ENCODE results near the gene SNRPD3.

Gene SNRPD3

DNA sequence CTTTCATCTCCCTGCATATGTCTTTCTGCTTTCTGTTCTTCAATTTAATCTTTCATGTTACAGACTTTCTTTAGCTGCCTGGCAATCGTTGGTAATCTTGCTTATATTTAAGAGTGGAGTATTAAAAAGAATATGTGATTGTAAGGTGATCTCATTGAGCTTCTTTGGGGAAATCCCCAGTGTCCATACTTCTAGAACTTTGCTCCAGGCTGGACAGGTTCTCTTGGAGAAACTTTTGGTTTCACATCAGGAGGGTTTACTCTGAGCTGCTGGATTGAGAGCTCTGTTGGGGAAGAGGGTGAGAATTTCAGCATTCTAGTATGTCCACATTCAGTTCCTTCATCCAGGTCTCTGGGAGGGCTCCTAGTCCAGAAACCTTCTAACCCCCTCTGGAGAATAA, 21.0 kb downstream of the SNRPD3 start:
- no peak for DNase-seq

DNA sequence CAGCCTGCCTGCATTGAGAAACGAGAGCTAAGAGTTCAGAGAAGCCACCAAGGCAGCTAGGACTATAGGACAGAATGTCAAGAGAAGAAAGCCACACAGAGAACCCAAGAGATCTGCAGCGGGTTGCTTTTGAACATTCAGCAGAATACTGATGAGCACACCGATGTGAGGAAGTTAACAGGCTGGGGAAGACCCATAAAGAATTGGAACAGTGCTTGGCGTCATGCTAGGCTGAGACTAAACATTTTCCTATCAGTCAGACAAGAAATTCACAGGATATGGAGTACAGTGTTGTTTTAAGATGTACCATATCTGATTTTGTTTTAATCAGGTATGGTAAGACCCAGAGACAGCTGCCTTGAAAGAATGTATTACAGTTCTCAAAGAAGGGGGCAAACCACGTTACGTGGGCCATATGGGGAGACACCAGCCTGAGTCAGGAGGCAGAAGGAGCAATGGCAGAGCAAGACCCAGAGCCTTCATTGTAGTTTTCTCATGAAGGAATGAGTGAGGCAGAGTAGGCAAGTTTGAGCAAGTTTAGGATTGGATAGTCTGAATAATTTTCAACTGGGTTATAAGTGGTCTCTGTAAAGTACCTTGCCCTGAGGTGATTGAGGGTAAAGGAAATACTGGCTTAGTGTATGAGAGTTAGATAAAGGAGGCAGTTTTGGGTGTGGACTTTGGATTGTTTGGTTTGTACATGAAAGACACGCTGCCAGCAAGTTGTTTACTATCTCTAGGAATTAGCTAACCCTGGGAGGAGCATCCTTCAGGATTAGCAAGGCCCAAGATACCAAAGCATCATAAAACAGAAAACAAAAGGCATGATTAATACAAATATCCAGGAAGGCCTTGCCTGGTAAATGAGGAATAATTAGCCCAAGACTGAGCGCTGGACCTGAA, 22.8 kb downstream of the SNRPD3 start:
- DNase-seq: no peak

DNA sequence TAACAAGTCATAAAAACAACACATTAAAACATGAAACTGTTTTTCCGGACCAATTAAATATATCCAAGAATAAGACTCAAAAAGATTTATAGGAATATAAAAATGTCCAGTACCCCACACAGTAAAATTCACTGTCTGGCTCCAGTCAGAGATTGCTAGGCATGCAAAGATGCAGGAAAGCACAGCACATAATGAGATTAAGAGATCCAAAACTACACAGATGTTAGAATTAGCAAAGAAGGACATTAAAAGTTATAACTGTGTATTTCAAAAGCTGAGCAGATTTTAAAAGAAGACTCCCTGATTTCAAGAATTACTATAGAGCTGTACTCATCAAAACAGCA, 23.4 kb downstream of the SNRPD3 start:
- DNase-seq: no peak

DNA sequence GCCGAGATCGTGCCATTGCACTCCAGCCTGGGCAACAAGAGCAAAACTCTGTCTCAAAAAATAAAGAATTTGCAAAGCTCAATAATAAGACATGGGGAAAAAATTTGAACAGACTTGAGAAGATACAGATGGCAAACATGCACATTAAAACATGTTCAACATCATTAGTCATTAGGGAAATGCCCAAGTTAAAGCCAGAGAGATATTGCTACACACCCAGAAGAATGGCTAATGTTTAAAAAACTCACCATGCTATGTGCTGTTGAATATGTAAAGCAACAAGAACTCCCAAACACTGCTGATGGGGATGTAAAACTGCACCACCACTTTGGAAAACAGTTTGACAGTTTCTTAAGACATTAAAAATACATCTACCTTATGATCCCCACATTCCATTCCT, 24.5 kb downstream of the SNRPD3 start:
- no peak for DNase-seq

DNA sequence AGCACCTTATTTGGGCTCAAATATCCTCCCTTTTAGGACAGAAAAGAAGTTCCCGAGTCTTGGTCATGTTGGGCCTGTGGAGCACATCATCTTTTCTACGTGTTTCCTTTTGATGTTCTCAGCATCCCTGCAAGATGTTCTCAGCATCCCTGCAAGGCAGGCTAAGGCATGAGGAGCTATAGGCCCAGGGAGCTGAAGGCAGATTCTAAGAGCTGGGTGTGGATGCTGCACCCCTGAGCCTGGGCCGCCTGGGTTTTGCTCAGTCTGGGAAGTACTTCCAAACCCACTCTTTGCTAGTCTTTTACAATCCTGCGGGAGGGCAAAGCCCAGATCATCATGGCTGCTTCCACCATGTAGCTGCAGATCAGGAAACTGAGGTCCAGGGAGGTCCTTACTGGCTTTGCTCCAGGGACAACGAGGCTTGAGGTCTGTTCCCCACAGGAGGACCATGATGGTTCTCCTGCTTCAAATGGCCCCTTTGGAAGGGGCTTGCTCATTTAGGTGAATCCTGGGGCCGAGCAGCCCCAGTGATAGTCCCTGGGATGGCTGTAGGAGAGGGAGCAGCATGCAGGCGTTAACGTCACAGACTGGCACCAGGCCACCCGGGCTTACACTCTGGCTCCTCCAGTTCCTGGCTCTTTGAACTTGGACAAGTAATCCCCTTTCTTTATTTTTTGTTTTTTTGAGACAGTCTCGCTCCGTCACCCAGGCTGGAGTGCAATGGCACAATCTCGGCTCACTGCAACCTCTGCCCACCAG, 26.4 kb downstream of the SNRPD3 start:
- no peak for DNase-seq

DNA sequence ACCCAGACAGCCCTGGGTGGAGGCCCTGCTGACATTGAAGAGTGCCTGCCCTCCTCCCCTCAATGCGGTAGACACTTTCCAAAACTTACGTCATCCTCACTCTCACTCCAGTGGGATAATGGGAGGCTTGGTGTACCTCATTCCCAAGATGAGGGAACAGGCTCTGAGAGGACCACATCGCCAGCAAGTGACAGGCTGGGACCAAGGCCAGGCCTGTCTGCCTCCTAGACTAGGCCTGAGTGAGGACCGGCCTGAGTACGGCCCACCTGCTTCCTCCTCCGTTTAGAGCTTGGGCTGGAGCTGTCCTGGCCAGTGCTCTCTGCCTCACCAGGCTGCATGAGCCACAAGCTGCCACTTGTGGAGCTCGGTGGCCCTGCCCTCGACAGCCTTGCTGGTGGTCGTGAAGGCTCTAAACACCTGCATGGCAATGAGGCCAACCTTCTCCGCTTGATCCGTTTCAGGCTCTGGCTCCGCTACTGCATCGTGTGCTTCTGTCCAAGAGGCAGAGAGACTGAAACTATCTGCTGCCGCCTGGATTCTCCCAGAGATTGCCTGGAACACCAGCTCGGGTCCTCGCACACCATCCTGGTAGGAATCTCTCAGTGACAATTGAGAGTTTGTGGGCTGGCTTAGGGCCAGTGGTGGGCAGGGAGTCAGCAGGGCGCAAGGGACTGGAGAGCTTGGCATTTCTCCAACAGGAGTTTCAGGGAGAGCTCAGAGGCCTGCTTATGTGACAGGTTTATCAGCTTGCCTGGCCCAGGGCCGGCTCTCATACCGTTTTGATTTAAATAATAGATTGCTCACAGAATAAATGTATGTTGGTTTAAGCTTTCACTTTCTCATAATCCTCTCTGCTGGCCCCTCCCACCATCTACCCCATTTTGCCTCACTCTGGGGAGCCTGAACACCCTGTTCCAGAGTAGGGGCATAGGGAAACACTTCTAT, 27.7 kb downstream of the SNRPD3 start:
- peak; percentile 27 for DNase-seq

DNA sequence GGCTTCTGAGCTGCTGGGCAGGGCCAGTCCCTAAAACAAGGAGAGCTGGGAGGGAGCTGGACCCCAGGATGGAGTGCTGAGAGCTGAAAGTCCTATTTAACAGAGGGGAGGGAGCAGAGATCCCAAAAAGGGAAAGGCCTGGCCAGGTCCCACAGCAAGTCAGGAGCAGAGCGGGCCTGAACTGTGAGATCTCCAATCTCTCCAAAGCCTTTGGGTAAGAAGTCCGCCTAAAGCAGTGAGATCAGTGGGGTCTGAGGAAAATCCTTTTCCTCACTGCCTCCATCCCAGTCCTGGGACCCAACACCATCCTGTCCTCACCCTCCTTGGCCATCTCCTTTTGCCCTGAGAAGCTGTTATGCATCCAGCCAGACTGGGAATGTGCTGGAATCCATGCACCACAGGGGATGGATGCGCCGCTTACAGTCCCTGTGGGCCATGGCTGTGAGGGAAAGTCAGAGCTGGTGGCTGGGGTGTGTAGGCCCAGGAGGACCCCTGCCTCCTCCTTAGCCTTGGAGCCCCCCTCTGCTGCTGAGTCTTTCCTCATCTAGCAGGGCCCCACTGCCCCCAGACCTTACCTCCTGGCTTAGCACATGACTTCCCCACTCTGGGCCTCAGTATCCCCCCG, 28.5 kb downstream of the SNRPD3 start:
- DNase-seq: no peak

DNA sequence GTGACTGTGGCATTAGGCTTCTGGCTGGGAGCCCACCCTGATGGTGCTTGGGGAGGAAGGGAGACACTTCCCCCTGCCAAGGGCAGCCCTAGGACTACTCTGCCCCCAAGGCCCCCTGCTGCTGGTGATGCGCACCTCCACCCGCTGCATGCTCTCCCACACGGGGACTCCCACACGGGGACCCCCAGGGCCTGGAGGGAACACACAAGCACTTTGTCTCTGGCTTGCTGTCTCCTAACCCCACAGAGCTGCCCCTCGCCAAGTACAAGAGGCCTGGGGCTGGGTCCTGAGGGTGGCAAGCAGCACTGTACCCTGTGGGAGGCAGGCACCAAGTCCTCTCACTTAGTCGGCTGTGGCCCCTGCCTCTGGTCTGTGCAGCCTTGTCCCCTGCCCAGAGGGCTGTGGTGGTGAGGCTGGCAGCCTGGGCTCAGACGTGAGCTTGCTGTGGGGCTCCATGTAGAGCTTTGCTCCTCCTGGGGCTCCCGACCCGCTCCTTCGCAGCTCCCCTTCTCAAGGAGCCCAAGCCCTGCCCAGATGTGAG, 29.1 kb downstream of the SNRPD3 start:
- DNase-seq: no peak

DNA sequence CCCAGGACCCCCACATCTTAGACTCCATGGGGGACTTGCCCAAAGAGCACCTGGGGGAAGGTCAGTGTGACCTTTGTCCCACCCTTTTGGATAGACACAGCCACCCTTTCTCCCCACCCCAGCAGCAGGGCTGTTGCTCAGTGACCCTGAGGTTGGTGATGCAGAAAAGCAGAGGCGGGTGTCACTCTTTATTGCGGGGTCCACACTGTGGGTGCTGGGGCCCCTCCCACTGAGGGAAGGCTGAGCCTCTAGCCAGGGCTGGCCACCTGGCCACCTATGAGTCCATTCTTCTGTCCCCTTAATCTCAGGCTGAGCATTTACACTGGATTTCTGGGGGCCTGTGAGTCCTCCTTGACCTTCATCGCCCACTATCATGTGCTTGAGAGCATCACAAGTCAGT, 29.7 kb downstream of the SNRPD3 start:
- DNase-seq: no peak

DNA sequence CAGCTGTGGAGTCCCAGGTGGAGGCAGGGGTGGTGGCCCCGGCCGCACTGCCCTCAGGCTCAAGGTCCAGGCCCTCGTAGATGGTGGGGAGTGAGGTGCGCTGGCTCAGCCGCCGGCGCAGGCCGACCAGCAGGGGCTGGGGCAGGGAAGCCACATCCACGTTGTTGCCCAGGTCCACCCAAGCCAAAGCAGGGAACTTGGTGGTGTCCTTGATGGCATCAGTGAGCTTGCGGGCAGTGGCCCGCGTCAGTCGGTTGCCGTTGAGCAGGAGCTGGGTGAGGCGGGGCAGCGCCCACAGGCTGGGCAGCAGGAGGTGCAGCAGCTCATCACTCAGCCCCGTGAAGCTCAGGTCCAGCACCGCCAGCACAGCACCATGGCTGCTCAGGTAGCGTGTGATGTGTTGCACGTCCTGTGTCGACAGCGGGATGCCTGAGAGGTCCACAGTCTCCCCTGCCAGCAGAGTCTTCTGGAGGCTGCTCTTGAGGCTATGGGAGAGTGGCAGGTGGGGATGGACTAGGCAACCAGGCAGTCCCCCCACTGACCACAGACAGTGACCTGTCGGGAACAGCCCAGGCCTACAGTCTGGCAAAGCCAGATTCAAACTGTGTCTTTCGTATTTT, 30.2 kb downstream of the SNRPD3 start:
- DNase-seq: no peak

DNA sequence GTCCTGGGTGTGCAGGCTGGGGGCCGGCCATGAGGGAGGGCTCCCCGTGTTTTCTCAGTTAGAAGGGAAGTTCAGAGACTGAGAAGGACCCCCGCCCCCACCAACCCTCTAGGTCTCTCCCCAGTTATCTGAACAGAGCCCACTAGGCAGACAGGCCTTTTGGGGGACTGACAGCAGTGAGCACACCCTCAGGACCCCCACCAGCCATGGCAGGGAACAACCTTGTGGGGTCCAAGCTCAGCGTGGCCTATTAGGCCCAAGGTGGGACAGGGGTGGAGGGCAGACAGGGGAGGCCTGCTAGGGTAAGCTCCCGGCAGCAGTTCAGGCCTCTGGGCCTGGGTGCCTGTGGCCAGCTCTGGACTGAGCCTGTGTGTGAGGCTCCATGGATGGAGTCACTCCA, 31.5 kb downstream of the SNRPD3 start:
- DNase-seq: no peak

DNA sequence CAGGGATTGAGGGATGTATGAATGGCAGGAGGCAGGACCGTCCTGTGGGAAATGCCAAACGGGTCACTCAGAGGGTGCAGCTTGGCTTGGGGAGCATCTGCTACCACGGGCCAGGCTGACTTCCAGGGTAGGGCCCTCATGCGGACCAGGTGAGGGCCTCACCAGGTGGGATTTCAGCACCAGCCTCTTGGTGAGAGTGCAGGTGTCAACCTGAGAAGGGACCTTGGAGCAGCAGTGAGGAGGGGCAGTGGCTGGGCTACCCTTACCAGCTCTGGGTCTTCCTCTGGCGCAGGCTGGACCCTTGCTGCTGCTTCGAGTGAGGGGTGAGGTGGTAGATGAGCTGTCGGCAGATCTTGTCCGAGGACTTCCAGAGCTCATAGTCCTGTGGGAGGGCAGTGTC, 32.1 kb downstream of the SNRPD3 start:
- DNase-seq: no peak

DNA sequence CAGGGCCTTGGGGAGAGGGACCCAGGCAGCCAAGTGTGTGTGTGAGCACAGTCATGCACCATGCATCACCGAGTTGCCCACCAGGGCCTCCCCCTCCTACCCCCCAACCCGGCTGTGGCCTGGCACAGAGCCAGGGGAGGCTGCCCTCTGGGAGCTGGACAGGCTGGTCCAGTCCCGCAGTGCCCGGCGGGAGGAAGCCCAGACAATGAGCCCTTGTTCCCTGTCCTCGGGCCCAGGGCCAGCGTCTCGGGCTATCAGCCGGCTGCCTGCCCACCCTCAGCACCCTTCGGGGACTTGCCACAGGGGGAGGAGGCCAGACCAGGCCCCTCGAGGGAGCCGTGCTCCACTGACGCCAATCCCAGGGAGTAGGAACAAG, 32.6 kb downstream of the SNRPD3 start:
- no peak for DNase-seq

DNA sequence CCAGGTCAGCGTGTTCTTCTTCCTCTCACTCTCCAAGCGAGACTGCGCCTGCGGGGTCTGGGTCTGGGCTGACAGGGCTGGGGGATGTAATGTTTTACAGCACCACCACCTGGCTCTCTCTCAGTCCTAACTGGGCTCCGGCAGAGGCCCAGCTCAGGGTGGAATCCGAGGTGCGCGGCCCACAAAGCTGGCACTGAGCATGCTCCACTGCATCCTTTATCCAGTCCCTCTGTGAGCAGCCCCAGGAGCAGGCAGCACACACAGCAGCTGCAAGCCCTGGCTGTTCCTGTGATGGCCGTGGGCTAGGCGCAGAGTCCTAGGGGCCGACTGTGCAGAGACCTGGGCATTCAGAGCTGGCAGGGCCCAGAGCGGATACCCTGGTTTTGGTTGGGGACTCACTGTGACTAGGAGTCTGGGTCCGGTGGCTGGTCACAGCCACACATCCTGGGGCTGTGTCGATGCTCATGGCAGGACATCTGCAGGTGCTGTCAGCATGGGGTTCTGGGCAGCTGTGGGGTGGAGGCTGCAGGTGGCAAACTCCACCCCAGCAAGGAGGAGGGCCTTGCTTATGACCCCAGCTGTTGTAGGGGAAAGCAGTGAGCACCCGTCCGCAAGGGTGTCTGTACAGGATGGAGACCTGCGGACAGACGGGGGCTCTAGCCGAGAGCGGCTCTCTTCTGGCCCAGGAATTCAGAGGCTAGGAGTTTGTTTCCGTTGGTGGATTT, 33.1 kb downstream of the SNRPD3 start:
- no peak for DNase-seq

DNA sequence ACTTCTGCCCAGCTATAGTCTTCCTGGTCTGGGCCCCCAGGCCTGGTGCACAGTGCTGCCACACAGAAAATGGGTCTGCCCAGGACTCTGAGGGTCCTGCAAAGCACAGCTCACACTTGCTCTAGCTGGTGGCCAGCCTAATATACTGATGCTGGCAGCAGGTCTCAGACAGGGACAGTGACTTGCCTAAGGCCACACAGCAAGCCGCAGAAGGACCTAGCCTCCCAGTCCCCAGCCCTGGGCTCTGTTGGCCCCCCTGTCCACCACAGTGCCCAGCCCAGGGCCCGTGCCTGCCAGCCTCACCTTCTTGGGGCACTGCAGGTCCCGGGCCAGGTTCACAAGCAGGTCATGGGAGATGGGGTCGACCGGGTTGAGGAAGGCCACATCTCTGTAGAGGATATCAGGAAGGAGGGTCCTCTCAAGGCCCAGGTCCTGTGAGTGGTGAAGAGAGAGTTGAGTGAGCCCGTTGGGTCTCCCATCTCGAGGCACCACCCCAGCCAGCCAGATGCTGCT, 33.8 kb downstream of the SNRPD3 start:
- no peak for DNase-seq

DNA sequence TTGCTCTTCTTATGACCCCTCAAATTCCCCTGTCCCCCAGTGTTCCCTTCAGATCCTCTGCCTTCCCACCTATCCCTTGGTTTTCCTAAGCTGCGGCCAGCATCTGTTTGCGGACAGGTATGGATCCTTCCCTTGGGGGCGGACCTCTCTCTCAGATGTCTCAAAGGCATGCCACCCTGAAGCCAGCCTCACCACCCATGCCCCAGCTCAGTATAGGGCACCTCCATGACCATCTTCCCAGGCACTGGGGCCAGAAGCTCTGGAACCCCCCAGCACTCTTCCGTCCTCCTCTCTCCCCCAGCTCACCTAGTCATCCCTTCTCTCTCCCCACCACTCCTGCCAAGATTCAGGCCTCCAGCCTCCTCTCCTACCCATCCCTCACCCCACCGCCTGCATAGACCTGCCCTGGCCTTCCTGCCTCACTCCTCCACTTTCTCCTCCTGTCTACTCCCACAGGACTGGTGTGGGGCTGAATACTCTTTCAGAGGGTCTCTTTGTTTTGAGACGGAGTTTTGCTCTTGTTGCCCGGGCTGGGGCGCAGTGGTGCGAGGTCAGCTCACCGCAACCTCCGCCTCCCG, 34.9 kb downstream of the SNRPD3 start:
- no peak for DNase-seq

DNA sequence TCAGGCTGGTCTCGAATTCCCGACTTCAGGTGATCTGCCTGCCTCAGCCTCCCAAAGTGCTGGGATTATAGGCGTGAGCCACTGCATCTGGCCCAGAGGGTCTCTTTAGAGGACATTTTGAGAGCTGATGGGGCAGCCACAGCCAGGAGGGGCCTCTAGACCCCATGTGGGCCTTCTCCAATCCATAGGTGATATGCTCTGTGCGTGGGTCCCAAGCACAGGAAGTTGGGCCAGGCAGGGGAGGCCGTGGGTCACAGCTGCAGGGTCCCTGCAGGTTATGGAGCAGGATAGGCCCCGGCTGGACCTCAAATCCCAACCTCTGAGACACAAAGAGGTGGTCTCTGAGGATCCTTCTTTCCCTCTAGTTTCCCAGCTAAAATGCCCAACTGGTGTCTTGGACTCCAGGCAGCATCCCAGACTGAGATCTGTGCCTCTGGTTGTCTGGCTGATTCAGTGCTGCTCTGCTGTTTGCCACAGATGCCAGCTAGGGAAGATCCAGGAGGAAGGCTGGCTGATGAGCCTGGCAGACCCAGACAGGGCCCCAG, 35.6 kb downstream of the SNRPD3 start:
- no peak for DNase-seq

DNA sequence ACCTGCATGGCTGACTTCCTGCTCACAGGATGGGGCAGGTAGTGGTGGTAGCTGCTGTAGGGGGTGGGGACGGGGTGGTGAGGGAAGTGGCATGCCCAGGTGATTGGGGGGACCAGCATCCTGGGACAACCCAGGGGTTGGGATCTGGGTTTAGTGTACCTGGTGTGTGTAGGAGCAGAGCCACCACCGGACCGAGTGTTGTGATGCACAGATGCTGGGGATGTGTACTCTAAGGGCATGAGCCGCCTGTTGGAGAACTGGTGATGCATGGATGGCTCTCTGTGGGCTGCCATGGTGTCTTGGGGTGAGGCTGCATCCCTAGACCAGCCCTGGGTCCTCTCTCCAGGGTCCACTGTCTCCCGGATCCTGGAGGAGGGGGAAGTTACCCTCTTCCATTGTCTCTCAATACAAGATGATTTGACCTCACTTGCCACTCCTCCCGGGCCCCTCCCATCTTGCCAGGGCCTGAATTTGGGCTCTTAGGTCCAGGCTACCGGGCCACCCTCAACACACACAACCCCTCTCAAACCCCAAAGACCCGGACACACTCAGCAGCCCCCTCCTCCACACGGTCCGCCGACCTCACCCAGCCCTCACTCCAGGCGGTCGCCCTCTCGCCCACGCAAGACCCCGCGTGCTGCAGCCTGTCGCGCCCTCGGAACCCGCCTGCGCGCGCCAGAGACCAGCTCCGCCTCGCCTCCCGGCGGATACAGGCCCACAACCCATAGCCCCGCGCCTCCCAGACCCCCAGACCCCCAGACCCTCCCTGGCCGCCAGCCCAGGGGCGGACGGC, 36.5 kb downstream of the SNRPD3 start:
- DNase-seq: no peak

DNA sequence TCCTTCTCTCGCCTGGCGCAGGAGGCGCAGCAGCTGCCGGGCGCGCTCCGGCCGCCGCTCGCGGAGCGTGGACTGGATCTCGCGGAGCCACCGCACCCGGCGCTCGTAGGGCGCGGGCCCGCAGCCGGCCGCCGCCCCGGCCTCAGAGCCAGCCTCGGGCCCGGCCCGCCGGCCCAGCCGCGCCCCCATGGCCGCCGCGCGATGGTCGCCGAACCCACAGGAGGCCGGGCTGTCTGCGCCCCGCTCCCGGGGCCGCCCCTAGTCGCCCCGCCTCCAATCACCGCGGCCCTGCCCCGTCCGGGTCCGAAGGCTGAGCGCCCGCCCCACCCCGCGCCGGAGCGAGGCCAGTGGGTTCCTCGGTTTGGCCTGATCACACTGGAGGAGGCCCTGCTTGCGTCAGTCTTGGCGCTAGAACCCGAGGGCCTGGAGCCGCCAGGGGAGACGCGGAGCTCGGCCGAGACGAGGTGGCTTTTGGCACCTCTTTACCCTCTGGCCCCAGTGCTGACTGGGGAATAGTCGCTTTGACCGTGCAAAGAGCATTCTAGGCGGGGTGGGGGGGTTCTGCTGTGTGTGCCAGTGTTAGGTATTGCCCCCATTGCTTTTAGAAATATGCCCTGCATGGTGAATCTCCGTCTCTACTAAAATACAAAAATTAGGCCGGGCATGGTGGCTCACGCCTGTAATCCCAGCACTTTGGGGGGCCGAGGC, 37.2 kb downstream of the SNRPD3 start, which contains the start of gene LRRC75B:
Gene LRRC75B (minus strand): TSS at position 223 of the 708 bp plus-strand sequence. CDS start 34 bp downstream, at position 189.
- DNase-seq: peak; percentile 59
